T1000 (cell line): ENCODE results near the gene SBF1.
"Not testable (repeated sequence)": the region's sequence is repeated elsewhere in the genome, so short reads cannot be mapped to it uniquely, and the experiment has no call there.

Experiments
- DNase-seq: peaks from one replicate; lab custom pipeline; 2025; ENCODE audit warnings: mixed read lengths; lab: John Stamatoyannopoulos, UW

The SBF1 gene

GRCh38 chr22:50398831-50399648 is 75.8 kb downstream of the SBF1 start:
- DNase-seq: no peak

DNA sequence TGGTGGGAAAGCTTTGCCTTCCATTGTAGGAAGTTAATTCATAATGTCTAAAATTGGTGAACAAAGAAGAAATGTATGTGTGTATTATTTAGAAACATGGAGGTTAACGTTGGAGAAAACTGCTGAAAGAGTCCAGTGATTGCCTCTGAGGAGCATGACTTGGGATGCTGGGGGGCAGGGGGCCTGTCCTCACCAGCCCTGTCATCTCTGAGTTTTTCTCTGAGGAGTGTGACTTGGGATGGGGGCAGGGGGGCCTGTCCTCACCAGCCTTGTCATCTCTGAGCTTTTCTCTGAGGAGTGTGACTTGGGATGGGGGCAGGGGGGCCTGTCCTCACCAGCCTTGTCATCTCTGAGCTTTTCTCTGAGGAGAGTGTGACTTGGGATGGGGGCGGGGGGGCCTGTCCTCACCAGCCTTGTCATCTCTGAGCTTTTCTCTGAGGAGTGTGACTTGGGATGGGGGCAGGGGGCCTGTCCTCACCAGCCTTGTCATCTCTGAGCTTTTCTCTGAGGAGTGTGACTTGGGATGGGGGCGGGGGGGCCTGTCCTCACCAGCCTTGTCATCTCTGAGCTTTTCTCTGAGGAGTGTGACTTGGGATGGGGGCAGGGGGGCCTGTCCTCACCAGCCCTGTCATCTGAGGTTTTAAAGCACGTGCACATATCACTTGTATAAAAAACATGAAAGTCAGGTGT is 77.3 kb downstream of the SBF1 start:
- not testable (repeated sequence) for DNase-seq

GRCh38 chr22:50396751-50397370 is 78.0 kb downstream of the SBF1 start:
- no peak for DNase-seq
